ENCODE results near the gene MAGEA12.

- TF ChIP-seq POLR2A (IDR thresholded peaks at IDR 0.05) (no peak), CTCF (IDR thresholded peaks at IDR 0.05) (no peak)
These were observed at the start of gene MAGEA12, which contains the start of gene CSAG1 for GRCh38 chrX:152733261-152733975.
